Fibroblast of pulmonary artery (primary cell): ENCODE data around the gene DENND4A.

Experiments
- DNase-seq: peaks from one replicate; pipeline ENCODE4 v3.0.0-alpha.2; 2010; ENCODE audit warnings: low read depth
- H3K4me3 ChIP-seq: replicated peaks from 2 replicates; pipeline ENCODE4 v1.5.1; 2011; ENCODE audit warnings: low read depth, mild to moderate bottlenecking, control low read depth, low read length, moderate library complexity
- TF ChIP-seq, protein P1 (sequence below): IDR thresholded peaks from 2 replicates; pipeline ENCODE4 v1.5.1; 2011; ENCODE audit warnings: mild to moderate bottlenecking, control low read depth, low read length, inconsistent platforms; ENCODE audit errors: missing control alignments

The DENND4A gene

DNA sequence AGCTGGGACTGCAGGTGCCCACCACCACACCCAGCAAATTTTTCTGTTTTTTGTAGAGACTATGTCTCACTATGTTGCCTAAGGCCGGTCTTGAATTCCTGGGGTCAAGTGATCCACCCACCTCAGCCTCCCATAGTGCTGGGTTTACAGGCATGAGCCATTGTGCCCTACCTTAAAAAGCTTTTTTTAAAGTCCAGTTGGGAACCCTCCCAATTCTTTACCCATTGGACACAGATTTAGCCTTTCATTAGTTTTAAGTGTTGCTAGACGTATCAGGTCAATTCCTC, 1.7 kb upstream of the DENND4A start:
- H3K4me3 ChIP-seq, result no peak overlapping the region
- no peak for DNase-seq
- TF ChIP-seq, protein P1, sequence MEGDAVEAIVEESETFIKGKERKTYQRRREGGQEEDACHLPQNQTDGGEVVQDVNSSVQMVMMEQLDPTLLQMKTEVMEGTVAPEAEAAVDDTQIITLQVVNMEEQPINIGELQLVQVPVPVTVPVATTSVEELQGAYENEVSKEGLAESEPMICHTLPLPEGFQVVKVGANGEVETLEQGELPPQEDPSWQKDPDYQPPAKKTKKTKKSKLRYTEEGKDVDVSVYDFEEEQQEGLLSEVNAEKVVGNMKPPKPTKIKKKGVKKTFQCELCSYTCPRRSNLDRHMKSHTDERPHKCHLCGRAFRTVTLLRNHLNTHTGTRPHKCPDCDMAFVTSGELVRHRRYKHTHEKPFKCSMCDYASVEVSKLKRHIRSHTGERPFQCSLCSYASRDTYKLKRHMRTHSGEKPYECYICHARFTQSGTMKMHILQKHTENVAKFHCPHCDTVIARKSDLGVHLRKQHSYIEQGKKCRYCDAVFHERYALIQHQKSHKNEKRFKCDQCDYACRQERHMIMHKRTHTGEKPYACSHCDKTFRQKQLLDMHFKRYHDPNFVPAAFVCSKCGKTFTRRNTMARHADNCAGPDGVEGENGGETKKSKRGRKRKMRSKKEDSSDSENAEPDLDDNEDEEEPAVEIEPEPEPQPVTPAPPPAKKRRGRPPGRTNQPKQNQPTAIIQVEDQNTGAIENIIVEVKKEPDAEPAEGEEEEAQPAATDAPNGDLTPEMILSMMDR, result no peak

- TF ChIP-seq, protein P1, result no peak
- H3K4me3 ChIP-seq, result peak overlapping the region; percentile 77
- no peak for DNase-seq
Observed at GRCh38 chr15:65792988-65793817, 1.1 kb upstream of the DENND4A start.

DNA sequence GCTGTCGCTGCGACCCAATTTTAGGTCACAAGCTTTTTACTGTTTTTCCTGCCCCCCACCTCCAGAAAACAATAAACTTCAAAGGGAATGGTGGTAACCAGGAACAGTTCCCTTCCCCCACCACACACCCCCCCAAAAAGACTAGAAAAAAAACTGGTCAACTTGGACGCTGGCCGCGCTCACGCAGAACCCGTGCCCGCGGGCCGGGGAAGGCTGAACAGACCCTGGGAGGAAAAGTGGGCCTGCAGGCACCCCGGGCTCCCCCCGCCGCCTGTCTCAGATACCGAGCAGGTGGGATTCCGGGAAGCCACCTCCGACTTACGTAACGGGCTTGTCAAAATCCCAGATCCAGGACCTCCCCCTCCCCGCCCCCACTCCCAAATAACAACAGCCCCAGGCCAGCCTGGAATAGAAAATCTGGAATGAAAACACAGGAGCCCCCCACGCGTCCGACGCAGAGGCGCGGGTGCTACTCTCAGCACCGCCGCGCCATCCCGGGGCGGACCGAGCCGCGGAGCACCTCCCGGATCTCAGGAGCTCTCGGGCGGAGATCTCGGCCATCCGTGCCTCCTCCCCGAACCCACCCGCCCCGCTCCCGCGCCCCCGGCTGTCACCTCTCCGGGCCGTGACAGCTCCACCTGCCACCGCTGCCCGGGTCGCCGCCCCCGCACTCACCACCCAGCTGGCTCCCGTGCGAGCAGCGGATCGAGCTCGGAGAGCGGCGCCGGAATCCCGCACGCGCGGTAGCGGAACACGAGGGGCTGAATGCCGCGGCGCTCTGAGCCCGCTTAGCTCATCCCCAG, 557 bp downstream of the DENND4A start:
- H3K4me3 ChIP-seq, result peak overlapping the region; percentile 77
- TF ChIP-seq, protein P1, result no peak
- peak; percentile 56 for DNase-seq

GRCh38 chr15:65790694-65791334, 1.3 kb downstream of the DENND4A start:
- peak; percentile 35 for DNase-seq
- H3K4me3 ChIP-seq, result peak overlapping the region; percentile 77
- TF ChIP-seq, protein P1, result no peak

- H3K4me3 ChIP-seq, result peak overlapping the region; percentile 77
- TF ChIP-seq, protein P1, result no peak
- DNase-seq, result no peak
Observed at GRCh38 chr15:65789759-65790425, 2.2 kb downstream of the DENND4A start.

GRCh38 chr15:65789105-65789504, 3.0 kb downstream of the DENND4A start:
- no peak for DNase-seq
- TF ChIP-seq, protein P1, result no peak
- H3K4me3 ChIP-seq, result no peak overlapping the region
